ENCODE data around the gene WRAP73.

The WRAP73 gene

GRCh38 chr1:3645666-3646355 is 4.1 kb downstream of the WRAP73 start:
- Mint-ChIP-seq H3K4me1 (peaks cover 30% of the 10 kb centered on the region), H3K27me3 (peaks cover 6% of the 10 kb centered on the region)
- ATAC-seq = no peak

GRCh38 chr1:3645247-3645646 is 4.7 kb downstream of the WRAP73 start:
- no peaks in the 10 kb centered on the region for H3K9me3 Mint-ChIP-seq
- H3K27ac Mint-ChIP-seq = no peak overlapping the region
- ATAC-seq (no peak), DNase-seq (no peak)
- no peak overlapping the region for H3K4me3 Mint-ChIP-seq
- H3K4me1 Mint-ChIP-seq = peaks cover 24% of the 10 kb centered on the region
- no peaks in the 10 kb centered on the region for H3K27me3 Mint-ChIP-seq

More at GRCh38 chr1:3645666-3646355, 4.1 kb downstream of the WRAP73 start:
- Mint-ChIP-seq H3K4me3 (no peak overlapping the region), H3K27ac (peak overlapping the region in 1 of 2 donors; percentile 38), H3K9me3 (no peaks in the 10 kb centered on the region)
- no peak for DNase-seq

- no peak overlapping the region for H3K4me3 Mint-ChIP-seq
Measured at GRCh38 chr1:3644273-3644672, 5.6 kb downstream of the WRAP73 start.

GRCh38 chr1:3642919-3643675 is 6.8 kb downstream of the WRAP73 start:
- Mint-ChIP-seq H3K4me1 (peaks cover 11% of the 10 kb centered on the region), H3K27me3 (no peaks in the 10 kb centered on the region), H3K9me3 (no peaks in the 10 kb centered on the region), H3K27ac (no peak overlapping the region), H3K4me3 (no peak overlapping the region)
- ATAC-seq (no peak), DNase-seq (no peak)

More at GRCh38 chr1:3644273-3644672, 5.6 kb downstream of the WRAP73 start:
- Mint-ChIP-seq H3K9me3 (no peaks in the 10 kb centered on the region), H3K27me3 (no peaks in the 10 kb centered on the region), H3K27ac (no peak overlapping the region), H3K4me1 (peaks cover 19% of the 10 kb centered on the region)
- DNase-seq = no peak
- no peak for ATAC-seq

- DNase-seq = no peak
- Mint-ChIP-seq H3K27me3 (no peaks in the 10 kb centered on the region), H3K9me3 (no peaks in the 10 kb centered on the region), H3K4me3 (no peak overlapping the region), H3K27ac (no peak overlapping the region), H3K4me1 (no peaks in the 10 kb centered on the region)
- no peak for ATAC-seq
Measured at GRCh38 chr1:3641816-3642215, 8.1 kb downstream of the WRAP73 start.

GRCh38 chr1:3641046-3641760 is 8.7 kb downstream of the WRAP73 start:
- Mint-ChIP-seq H3K4me3 (no peak overlapping the region), H3K9me3 (no peaks in the 10 kb centered on the region), H3K27ac (no peak overlapping the region), H3K4me1 (no peaks in the 10 kb centered on the region), H3K27me3 (no peaks in the 10 kb centered on the region)
- DNase-seq (no peak), ATAC-seq (no peak)

GRCh38 chr1:3640121-3640837 is 9.6 kb downstream of the WRAP73 start:
- no peak for DNase-seq
- Mint-ChIP-seq H3K27ac (no peak overlapping the region), H3K4me3 (no peak overlapping the region), H3K4me1 (no peaks in the 10 kb centered on the region), H3K27me3 (no peaks in the 10 kb centered on the region), H3K9me3 (no peaks in the 10 kb centered on the region)
- ATAC-seq = no peak

GRCh38 chr1:3639397-3639911 is 10.4 kb downstream of the WRAP73 start:
- H3K27me3 Mint-ChIP-seq = no peaks in the 10 kb centered on the region
- DNase-seq (no peak), ATAC-seq (no peak)
- no peak overlapping the region for H3K27ac Mint-ChIP-seq
- no peaks in the 10 kb centered on the region for H3K9me3 Mint-ChIP-seq
- H3K4me3 Mint-ChIP-seq = no peak overlapping the region
- no peaks in the 10 kb centered on the region for H3K4me1 Mint-ChIP-seq

GRCh38 chr1:3638676-3639075 is 11.2 kb downstream of the WRAP73 start:
- H3K27ac Mint-ChIP-seq = no peak overlapping the region
- DNase-seq = no peak
- no peak for ATAC-seq
- H3K9me3 Mint-ChIP-seq = no peaks in the 10 kb centered on the region
- no peak overlapping the region for H3K4me3 Mint-ChIP-seq
- H3K27me3 Mint-ChIP-seq = no peaks in the 10 kb centered on the region
- no peaks in the 10 kb centered on the region for H3K4me1 Mint-ChIP-seq

- no peaks in the 10 kb centered on the region for H3K9me3 Mint-ChIP-seq
- no peaks in the 10 kb centered on the region for H3K4me1 Mint-ChIP-seq
- H3K4me3 Mint-ChIP-seq = no peak overlapping the region
- no peak for DNase-seq
- H3K27me3 Mint-ChIP-seq = no peaks in the 10 kb centered on the region
- no peak overlapping the region for H3K27ac Mint-ChIP-seq
- no peak for ATAC-seq
Measured at GRCh38 chr1:3638027-3638426, 11.9 kb downstream of the WRAP73 start.

- no peaks in the 10 kb centered on the region for H3K4me1 Mint-ChIP-seq
- H3K27me3 Mint-ChIP-seq = no peaks in the 10 kb centered on the region
- H3K9me3 Mint-ChIP-seq = no peaks in the 10 kb centered on the region
- no peak overlapping the region for H3K4me3 Mint-ChIP-seq
- no peak overlapping the region for H3K27ac Mint-ChIP-seq
- no peak for DNase-seq
- no peak for ATAC-seq
Measured at GRCh38 chr1:3636531-3636930, 13.4 kb downstream of the WRAP73 start.

- H3K27me3 Mint-ChIP-seq = no peaks in the 10 kb centered on the region
- H3K4me1 Mint-ChIP-seq = no peaks in the 10 kb centered on the region
- H3K27ac Mint-ChIP-seq = no peak overlapping the region
- DNase-seq = no peak
- no peak for ATAC-seq
- no peak overlapping the region for H3K4me3 Mint-ChIP-seq
- no peaks in the 10 kb centered on the region for H3K9me3 Mint-ChIP-seq
Measured at GRCh38 chr1:3636080-3636479, 13.8 kb downstream of the WRAP73 start.

- H3K4me1 Mint-ChIP-seq = no peaks in the 10 kb centered on the region
- ATAC-seq (no peak), DNase-seq (no peak)
- H3K27me3 Mint-ChIP-seq = no peaks in the 10 kb centered on the region
- H3K27ac Mint-ChIP-seq = no peak overlapping the region
- H3K4me3 Mint-ChIP-seq = no peak overlapping the region
- no peaks in the 10 kb centered on the region for H3K9me3 Mint-ChIP-seq
Measured at GRCh38 chr1:3634059-3634800, 15.7 kb downstream of the WRAP73 start.

- Mint-ChIP-seq H3K27me3 (no peaks in the 10 kb centered on the region), H3K4me3 (no peak overlapping the region), H3K9me3 (no peaks in the 10 kb centered on the region), H3K4me1 (no peaks in the 10 kb centered on the region), H3K27ac (peak overlapping the region in 1 of 2 donors; percentile 65)
- DNase-seq (no peak), ATAC-seq (no peak)
Measured at GRCh38 chr1:3633344-3634058, 16.4 kb downstream of the WRAP73 start.
